ENCODE data around the gene ARHGAP26.

ARHGAP26 gene

GRCh38 chr5:142852416-142853198, 82.4 kb downstream of the ARHGAP26 start:
- no peak for DNase-seq

- DNase-seq, result no peak
Observed at GRCh38 chr5:142853682-142854081, 83.5 kb downstream of the ARHGAP26 start.

- no peak for DNase-seq
Observed at GRCh38 chr5:142856269-142856782, 86.1 kb downstream of the ARHGAP26 start.

- no peak for DNase-seq
Observed at GRCh38 chr5:142857405-142857804, 87.2 kb downstream of the ARHGAP26 start.

GRCh38 chr5:142859037-142859436, 88.9 kb downstream of the ARHGAP26 start:
- no peak for DNase-seq

GRCh38 chr5:142860270-142860669, 90.1 kb downstream of the ARHGAP26 start:
- no peak for DNase-seq

GRCh38 chr5:142861011-142861410, 90.8 kb downstream of the ARHGAP26 start:
- DNase-seq, result no peak

- no peak for DNase-seq
Observed at GRCh38 chr5:142862594-142862993, 92.4 kb downstream of the ARHGAP26 start.

GRCh38 chr5:142863856-142864255, 93.7 kb downstream of the ARHGAP26 start:
- no peak for DNase-seq

- no peak for DNase-seq
Observed at GRCh38 chr5:142864290-142865260, 94.4 kb downstream of the ARHGAP26 start.

- no peak for DNase-seq
Observed at GRCh38 chr5:142865631-142866030, 95.5 kb downstream of the ARHGAP26 start.

- peak; percentile 68 for DNase-seq
Observed at GRCh38 chr5:142866563-142867275, 96.5 kb downstream of the ARHGAP26 start.

- no peak for DNase-seq
Observed at GRCh38 chr5:142869886-142870285, 99.7 kb downstream of the ARHGAP26 start.

- no peak for DNase-seq
Observed at GRCh38 chr5:142870532-142871362, 100.6 kb downstream of the ARHGAP26 start.

GRCh38 chr5:142871363-142872193, 101.4 kb downstream of the ARHGAP26 start:
- no peak for DNase-seq

- no peak for DNase-seq
Observed at GRCh38 chr5:142872217-142872616, 102.0 kb downstream of the ARHGAP26 start.

GRCh38 chr5:142872795-142873194, 102.6 kb downstream of the ARHGAP26 start:
- peak; percentile 28 for DNase-seq

- DNase-seq, result no peak
Observed at GRCh38 chr5:142873831-142874230, 103.7 kb downstream of the ARHGAP26 start.

GRCh38 chr5:142874540-142874939, 104.4 kb downstream of the ARHGAP26 start:
- DNase-seq, result no peak

GRCh38 chr5:142875936-142876335, 105.8 kb downstream of the ARHGAP26 start:
- DNase-seq, result no peak

GRCh38 chr5:142876817-142877216, 106.6 kb downstream of the ARHGAP26 start:
- no peak for DNase-seq

Data from fibroblast of skin of right quadriceps (primary cell).